Activated CD4-positive, CD25-positive, alpha-beta regulatory T cell (primary cell): ENCODE results near the gene PLPP1.

ENCODE experiments used
- DNase-seq, 4 experiments: peaks; one replicate each; lab custom pipeline; 2025; lab: John Stamatoyannopoulos, UW

The PLPP1 gene

DNA sequence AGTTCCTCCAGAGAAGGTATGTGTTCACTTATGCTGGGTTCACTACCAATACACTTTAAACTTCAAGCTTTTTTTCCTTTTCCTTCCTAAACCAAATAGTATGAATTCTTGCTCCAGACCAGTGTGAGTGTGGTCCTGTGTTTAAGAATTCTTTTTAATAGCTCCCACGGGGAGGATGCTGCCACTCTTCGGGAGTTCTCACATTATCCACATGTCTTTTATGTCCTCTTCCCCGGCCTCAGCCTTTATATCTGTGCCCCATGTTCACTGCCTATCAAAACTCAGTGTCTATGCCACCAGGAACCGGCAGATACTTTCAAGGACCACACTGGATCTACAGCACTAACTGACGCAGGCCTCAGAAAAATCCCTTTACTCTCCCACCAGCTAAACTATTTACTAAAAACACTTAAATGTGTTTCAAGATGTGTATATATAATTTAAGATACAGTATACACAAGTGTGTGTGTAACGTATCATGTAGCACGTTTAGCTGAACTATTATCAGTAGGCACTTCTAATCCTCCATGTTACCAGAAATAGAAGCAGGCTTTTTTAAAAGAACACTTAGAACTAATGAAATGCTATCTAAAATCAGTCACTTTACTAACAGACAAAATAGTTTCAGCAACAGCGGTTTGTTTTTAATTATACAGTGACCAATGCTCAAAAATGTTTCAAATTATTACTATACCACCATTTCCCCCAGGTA is 88.0 kb downstream of the PLPP1 start:
- DNase-seq, result no peak

DNA sequence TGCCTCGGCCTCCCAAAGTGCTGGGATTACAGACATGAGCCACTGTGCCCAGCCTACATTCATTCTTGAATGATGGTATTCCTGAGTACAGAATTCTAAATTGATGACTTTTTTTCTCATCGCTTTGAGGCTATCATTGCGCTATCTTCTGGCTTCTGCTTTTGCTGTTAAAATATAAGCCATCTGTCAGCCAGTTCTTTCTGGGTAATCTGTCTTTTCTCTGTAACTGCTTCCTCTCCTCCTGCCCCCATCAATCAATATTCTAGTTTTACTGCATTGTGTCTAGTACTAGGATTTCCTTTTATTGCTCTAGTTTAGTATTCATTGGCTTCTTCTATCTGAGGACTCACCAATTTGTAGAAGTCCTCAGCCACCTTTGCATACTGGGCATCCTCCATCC is 89.0 kb downstream of the PLPP1 start:
- no peak for DNase-seq

DNA sequence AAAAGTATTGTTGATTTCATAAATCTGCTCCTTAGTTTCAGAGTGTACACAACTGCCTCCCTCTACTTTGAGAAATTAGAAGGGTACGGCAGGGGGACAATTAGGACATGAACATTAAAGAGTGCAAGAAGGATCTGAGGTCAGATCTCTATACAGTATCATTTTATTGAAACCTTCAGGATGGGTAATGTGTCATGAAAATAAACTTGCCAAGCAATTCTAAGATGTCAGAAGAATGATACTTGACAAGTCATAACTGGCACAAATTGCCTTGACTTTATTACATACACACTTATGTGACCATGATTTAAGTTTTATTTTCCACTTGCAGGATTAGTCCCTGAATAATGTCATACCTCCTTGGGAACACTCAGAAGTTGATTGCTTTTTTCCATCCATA is 92.8 kb downstream of the PLPP1 start:
- no peak for DNase-seq

GRCh38 chr5:55441107-55441771 is 93.5 kb downstream of the PLPP1 start:
- no peak for DNase-seq

GRCh38 chr5:55440188-55440646 is 94.5 kb downstream of the PLPP1 start:
- no peak for DNase-seq

DNA sequence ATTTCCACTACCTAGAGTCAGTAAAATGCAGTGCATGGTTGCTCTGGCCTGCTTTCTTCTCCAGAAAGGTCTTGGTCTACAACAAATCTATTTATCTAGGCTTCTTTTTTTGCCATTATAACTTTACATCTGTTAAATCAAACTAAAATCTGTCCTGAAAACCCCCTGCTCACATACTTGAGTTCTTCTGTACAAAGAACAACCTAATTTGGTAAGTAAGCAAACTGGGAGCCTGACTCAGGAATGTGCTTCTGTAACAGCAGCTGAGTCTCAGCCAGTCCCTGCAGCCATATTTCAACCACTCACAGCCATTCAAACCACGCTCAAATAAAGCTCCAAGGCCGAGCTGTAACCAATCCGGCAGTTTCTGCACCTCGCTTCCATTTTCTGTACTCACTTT is 95.8 kb downstream of the PLPP1 start:
- no peak for DNase-seq

DNA sequence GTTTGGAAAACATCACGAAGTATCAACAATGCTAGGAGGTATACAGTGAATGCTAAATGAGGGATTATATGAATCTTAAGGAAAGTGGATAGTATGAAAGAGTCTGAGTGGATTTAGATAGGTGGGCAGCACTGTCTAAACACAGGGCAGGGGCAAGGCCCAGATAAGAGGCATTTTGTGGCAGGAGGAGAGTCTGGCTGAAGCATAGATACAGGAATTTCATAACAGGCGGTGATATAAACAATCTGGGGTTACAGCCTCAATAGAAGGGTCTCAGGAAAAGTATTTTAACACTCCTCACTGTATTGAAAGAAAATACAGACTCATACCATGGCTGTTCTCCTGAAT is 96.9 kb downstream of the PLPP1 start:
- no peak for DNase-seq

DNA sequence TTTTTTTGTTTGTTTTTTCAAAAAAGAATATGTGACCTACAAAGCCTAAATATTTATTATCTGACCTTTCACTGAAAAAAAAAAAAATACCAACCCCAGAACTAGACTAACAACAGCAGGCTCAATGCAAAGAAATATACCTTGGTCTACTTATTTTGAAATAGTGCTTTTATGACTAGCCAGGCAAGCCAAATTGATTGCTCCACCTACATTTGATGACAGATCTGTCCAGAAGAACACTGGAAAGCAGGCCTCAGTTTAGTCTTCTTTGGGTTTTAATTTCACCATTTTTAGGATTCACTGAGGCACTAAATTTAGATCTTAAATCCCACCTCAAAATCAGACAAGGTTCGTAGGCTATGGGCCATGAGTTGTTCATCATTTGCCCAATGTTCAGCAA is 97.3 kb downstream of the PLPP1 start:
- DNase-seq, result no peak

DNA sequence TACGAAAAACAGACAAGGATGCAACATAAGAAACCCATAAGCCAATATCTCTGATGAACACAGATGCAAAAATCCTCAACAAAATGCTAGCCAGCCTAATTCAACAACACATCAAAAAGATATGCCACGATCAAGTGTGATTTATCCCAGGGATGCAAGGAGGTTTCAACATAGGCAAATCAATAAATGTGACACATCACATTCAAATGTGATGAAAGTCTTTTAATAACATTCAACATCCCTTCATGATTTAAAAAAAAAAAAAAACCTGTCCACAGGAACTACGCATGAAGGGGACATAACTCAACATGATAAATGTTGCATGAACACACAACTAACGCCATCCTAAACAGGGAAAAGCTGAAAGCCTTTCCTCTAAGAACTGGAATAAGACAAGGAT is 102.2 kb downstream of the PLPP1 start:
- DNase-seq, result no peak

GRCh38 chr5:55429613-55430253 is 105.0 kb downstream of the PLPP1 start:
- DNase-seq, result no peak

DNA sequence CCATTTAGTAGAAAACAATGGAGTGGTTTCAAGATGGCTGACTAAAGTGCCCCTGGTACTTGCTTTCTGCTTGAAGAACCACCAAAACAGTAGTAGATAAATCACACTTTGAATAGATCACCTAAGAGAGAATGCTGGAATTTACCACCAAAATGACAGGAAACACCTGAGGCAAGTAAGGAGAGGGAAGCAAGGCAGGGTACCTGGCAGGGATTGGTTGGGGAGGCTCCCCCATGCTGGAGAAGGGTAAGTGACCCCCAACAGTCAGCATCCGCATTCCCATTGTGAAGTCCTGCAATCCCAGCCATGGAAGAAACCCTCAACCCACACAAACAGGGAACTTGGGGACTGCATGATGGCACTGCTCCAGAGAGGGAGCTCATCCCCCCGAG is 105.5 kb downstream of the PLPP1 start:
- DNase-seq, result no peak

- no peak for DNase-seq
These were observed 107.6 kb downstream of the PLPP1 start for GRCh38 chr5:55427157-55427556.

DNA sequence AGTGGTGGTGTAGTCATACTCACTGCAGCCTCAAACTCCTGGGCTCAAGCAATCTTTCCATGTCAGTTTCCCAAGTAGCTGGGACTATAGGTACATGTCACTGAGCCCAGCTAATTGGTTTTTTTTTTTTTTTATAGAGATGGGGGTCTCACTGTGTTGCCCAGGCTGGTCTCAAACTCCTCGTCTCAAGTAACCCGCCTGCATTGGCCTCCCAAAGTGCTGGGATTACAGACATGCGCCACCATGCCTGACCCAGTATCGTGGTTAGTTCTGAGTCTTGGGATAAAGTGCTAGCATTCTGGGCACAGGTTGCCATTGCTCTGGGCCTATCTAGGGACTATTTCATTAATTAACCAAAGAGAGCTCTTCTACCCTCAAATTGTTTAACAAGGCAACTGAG is 108.3 kb downstream of the PLPP1 start:
- DNase-seq, result no peak

GRCh38 chr5:55421074-55421529 is 113.7 kb downstream of the PLPP1 start:
- DNase-seq, result no peak

GRCh38 chr5:55418994-55419968 is 115.5 kb downstream of the PLPP1 start:
- no peak for DNase-seq

DNA sequence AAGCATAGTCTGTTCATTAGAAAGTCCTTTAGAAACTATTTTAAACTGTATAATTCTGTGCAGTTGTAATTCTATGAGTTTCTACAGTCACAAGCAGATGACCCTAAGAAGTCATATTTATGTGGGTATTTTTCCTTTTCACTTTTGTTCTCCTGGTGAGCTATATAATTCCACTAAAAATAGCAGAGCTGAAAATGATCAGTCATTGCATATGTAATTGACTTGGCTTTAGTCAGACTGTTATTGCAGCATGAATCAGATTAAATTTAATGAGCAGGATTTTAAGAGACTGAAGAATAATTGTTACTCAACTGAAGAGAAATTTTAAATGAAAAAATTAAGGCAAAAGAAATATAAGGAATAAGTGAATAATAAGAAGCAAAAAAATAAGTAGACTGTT is 118.5 kb downstream of the PLPP1 start:
- DNase-seq, result no peak

GRCh38 chr5:55415071-55415470 is 119.7 kb downstream of the PLPP1 start:
- DNase-seq, result no peak

DNA sequence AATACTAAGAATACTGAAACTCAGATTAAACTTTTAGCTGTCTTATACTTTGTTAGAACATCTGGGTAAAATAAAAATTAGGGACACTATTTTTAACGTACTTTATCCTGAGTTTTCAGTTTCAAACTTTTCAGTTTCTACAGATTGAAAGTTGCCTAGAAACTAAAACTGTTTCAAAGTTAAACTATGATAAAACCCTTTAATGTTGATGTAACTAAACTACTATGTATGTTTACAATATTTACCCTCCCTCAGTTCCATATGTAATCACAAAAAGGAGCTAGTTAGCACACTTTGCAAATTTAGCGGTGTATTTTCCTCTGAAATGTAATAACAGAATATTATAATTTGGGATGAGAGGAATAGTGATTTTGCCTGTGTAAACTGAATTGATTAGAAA is 121.1 kb downstream of the PLPP1 start:
- DNase-seq, result no peak

DNA sequence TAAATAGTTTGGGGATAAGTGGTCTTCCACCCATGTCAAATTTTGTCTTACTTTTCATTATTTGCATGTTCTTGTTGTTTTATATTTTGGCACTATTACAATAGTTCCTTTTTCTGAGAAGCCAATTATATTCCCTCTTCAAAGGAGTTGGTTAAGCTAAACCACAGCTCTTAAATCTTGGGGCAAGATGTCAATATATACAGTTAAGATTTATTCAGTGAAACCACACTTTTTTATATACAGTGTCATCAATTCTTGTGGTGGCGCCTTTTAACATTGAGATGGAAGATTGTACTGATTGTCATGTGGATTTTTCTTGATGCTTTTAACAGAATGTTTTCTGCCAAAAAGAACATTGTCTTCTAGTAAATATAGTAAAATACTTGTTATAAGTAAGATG is 122.9 kb downstream of the PLPP1 start:
- no peak for DNase-seq

GRCh38 chr5:55410845-55411244 is 123.9 kb downstream of the PLPP1 start:
- no peak for DNase-seq

GRCh38 chr5:55409775-55410174 is 125.0 kb downstream of the PLPP1 start:
- DNase-seq, result no peak

DNA sequence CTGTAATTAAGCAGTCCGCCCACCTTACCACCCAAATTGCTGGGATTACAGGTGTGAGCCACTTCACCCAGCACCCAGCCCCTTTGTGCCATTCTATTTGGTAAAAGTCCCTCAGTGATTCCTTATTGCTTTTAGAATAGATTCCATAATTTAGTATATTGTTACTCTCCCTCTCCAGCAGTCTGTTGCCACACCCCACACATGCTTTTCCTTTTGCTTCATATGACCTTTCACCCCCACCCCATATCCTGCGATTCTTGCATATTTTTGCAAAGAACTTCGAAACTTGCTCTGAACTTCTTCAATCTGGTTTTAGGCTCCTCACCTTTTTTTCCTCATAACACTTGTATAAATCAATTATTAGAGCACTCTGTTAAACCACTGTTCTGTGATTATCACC is 126.8 kb downstream of the PLPP1 start:
- no peak for DNase-seq
